Spleen (tissue), 11 donors: Measurements from ENCODE around the gene GPC3. TPM values are rescaled to one million over a fixed set of nuclear protein-coding genes. Genes with fewer than 3 reads are reported as not detected.

Source experiments
- DNase-seq: peaks from one replicate; pipeline ENCODE4 v3.0.0-alpha.2; 2020
- H3K27ac ChIP-seq, 8 donors: fragments of 200-600 bp; sonication (generic) in 7 of 8; 1 replicate in 4 of 8; 2 replicates in 4 of 8; pipeline versions ENCODE4 v1.5.0 to v1.8.0; 2016 to 2021; ENCODE audit warnings: inconsistent platforms in 4 of 8, mild to moderate bottlenecking in 4 of 8, moderate library complexity in 1 of 8
- H3K27me3 ChIP-seq, 7 donors: fragments of 200-600 bp; sonication (generic) in 6 of 7; replicated peaks in 1 of 7; 1 replicate in 4 of 7; 2 replicates in 3 of 7; pipeline versions ENCODE4 v1.5.0 to v1.8.0; 2016 to 2021; ENCODE audit warnings: inconsistent platforms in 3 of 7, mild to moderate bottlenecking in 1 of 7
- H3K36me3 ChIP-seq, 6 donors: fragments of 200-600 bp; sonication (generic) in 5 of 6; 1 replicate in 4 of 6; 2 replicates in 2 of 6; pipeline versions ENCODE4 v1.5.0 to v1.8.0; 2016 to 2021; ENCODE audit warnings: inconsistent platforms in 2 of 6
- H3K4me1 ChIP-seq, 6 donors: fragments of 200-600 bp; sonication (generic) in 5 of 6; 1 replicate in 3 of 6; 2 replicates in 3 of 6; pipeline versions ENCODE4 v1.5.0 to v1.8.0; 2016 to 2021; ENCODE audit warnings: inconsistent platforms in 3 of 6
- H3K4me3 ChIP-seq, 8 donors: fragments of 200-600 bp; sonication (generic) in 7 of 8; 1 replicate in 4 of 8; 2 replicates in 4 of 8; pipeline versions ENCODE4 v1.5.0 to v1.8.0; 2016 to 2021; ENCODE audit warnings: inconsistent platforms in 4 of 8, mild to moderate bottlenecking in 4 of 8, moderate library complexity in 2 of 8
- H3K9me3 ChIP-seq, 8 donors: fragments of 200-600 bp; sonication (generic) in 7 of 8; 1 replicate in 4 of 8; 2 replicates in 4 of 8; pipeline versions ENCODE4 v1.5.0 to v1.8.0; 2016 to 2021; ENCODE audit warnings: inconsistent platforms in 4 of 8
- CTCF ChIP-seq, 11 experiments: fragments of 200-600 bp in 7 of 11; fragments of 450-650 bp in 4 of 11; sonication (generic) in 4 of 11; IDR thresholded peaks in 8 of 11; conservative IDR thresholded peaks in 3 of 11; 1 replicate in 7 of 11; 2 replicates in 4 of 11; pipeline versions ENCODE4 v1.4.0 to v1.8.0; 2016 to 2021; ENCODE audit warnings: antibody characterized with exemption in 11 of 11, inconsistent platforms in 4 of 11, mild to moderate bottlenecking in 1 of 11
- POLR2A ChIP-seq, 3 donors: fragments of 450-650 bp; IDR thresholded peaks; one replicate each; pipeline ENCODE4 v1.5.1; 2017; ENCODE audit warnings: antibody characterized with exemption in 3 of 3, mild to moderate bottlenecking in 1 of 3
- POLR2AphosphoS5 ChIP-seq, 3 donors: sonication (generic); formaldehyde crosslinking; IDR thresholded peaks; one replicate each; pipeline ENCODE4 v1.5.1; 2017; ENCODE audit warnings: antibody characterized with exemption in 3 of 3
- WGBS, 5 donors: extraction: QIAGEN DNeasy Blood & Tissue Kit in 3 of 5; methylation state at CpG; one replicate each; pipeline versions ENCODE4 v1.1.5 to v1.1.7; 2013 to 2018; 5-methylcytosine and 5-hydroxymethylcytosine counted together
- intact Hi-C: fragments of 100-400 bp; cut with DNase I; formaldehyde crosslinking; loops from one replicate; pipeline ENCODE4 v1.15.0; 2023; ENCODE audit warnings: low total_unique reads
- polyA plus RNA-seq, 3 donors: library from polyadenylated mRNA; stranded (reverse); fragments of 200-250 nt; gene quantifications; one replicate each; pipeline ENCODE4 v1.2.1, GENCODE V29; 2013
- total RNA-seq, 7 donors: library from RNA; depleted of rRNA in 3 of 7; stranded (reverse); fragments of >200 nt in 3 of 7; fragmentation: NEBNext Ultra II Directional in 4 of 7; extraction: Animal tissue kit (Norgen Biotek cat#: 25700) in 4 of 7; gene quantifications; one replicate each; pipeline versions ENCODE4 v1.1.0 to v1.2.1, GENCODE V29; 2016 to 2021
- donor health status: healthy with polysubstance abuse.
- donor health status: DM: no; HTN: no; CAD: no; lungs with moderate emphysema.
- donor health status: DM: no; HTN: no; CAD: no.
- donor health status: Bipolar disorder and iron deficiency.
- donor health status: healthy.
- donor health status: DM: no; HTN: no; CAD: no.
- donor health status: DM: yes; HTN: yes; CAD: no.

Gene GPC3
- total and polyA plus RNA-seq, 10 donors = 0.41 to 3.3 (median 1.5) TPM

- Histone ChIP-seq H3K36me3 (no peaks in the 10 kb centered on the region), H3K27me3 (no peaks in the 10 kb centered on the region), H3K9me3 (no peaks in the 10 kb centered on the region), H3K4me3 (no peak overlapping the region), H3K27ac (no peak overlapping the region), H3K4me1 (no peaks in the 10 kb centered on the region)
- 53 to 83% (median 75%) methylated on average over 3 of the region's 3 CpGs for WGBS, 5 donors
- intact Hi-C loops = no loop called here
- no peak for DNase-seq
- TF ChIP-seq POLR2A (IDR thresholded peaks at IDR 0.05) (no peak), POLR2AphosphoS5 (IDR thresholded peaks at IDR 0.05) (no peak), CTCF (IDR thresholded peaks at IDR 0.05 in 8 of 11, conservative IDR thresholded peaks at IDR 0.05 in 3 of 11) (no peak)
Measured at GRCh38 chrX:133537142-133537541, 448.3 kb downstream of the GPC3 start.

- DNase-seq = no peak
- no peaks in the 10 kb centered on the region for H3K27me3 ChIP-seq
- H3K36me3 ChIP-seq = no peaks in the 10 kb centered on the region
- no peak overlapping the region for H3K27ac ChIP-seq
- WGBS, 5 donors = 64 to 93% (median 88%) methylated on average over 2 of the region's 2 CpGs
- H3K4me1 ChIP-seq = no peaks in the 10 kb centered on the region
- intact Hi-C loops = no loop called here
- no peak overlapping the region for H3K4me3 ChIP-seq
- TF ChIP-seq POLR2AphosphoS5 (IDR thresholded peaks at IDR 0.05) (no peak), CTCF (IDR thresholded peaks at IDR 0.05 in 8 of 11, conservative IDR thresholded peaks at IDR 0.05 in 3 of 11) (no peak), POLR2A (IDR thresholded peaks at IDR 0.05) (no peak)
- no peaks in the 10 kb centered on the region for H3K9me3 ChIP-seq
Measured at GRCh38 chrX:133535066-133535465, 450.3 kb downstream of the GPC3 start.

GRCh38 chrX:133534172-133534571, 451.2 kb downstream of the GPC3 start:
- H3K27me3 ChIP-seq = no peaks in the 10 kb centered on the region
- H3K9me3 ChIP-seq = no peaks in the 10 kb centered on the region
- no peaks in the 10 kb centered on the region for H3K4me1 ChIP-seq
- no peaks in the 10 kb centered on the region for H3K36me3 ChIP-seq
- 72 to 82% (median 74%) methylated on average over 4 of the region's 4 CpGs for WGBS, 5 donors
- H3K27ac ChIP-seq = no peak overlapping the region
- no peak overlapping the region for H3K4me3 ChIP-seq
- intact Hi-C loops = no loop called here
- TF ChIP-seq POLR2AphosphoS5 (IDR thresholded peaks at IDR 0.05) (no peak), POLR2A (IDR thresholded peaks at IDR 0.05) (no peak), CTCF (IDR thresholded peaks at IDR 0.05 in 8 of 11, conservative IDR thresholded peaks at IDR 0.05 in 3 of 11) (no peak)
- DNase-seq = no peak

- 67 to 100% (median 90%) methylated on average over 2 to 3 of the region's 3 CpGs for WGBS, 5 donors
- H3K4me3 ChIP-seq = no peak overlapping the region
Measured at GRCh38 chrX:133533249-133533648, 452.1 kb downstream of the GPC3 start.

More at GRCh38 chrX:133533249-133533648, 452.1 kb downstream of the GPC3 start:
- no peaks in the 10 kb centered on the region for H3K4me1 ChIP-seq
- H3K27ac ChIP-seq = no peak overlapping the region
- TF ChIP-seq POLR2A (IDR thresholded peaks at IDR 0.05) (no peak), CTCF (IDR thresholded peaks at IDR 0.05 in 8 of 11, conservative IDR thresholded peaks at IDR 0.05 in 3 of 11) (no peak), POLR2AphosphoS5 (IDR thresholded peaks at IDR 0.05) (no peak)
- intact Hi-C loops = no loop called here
- DNase-seq = no peak
- H3K9me3 ChIP-seq = no peaks in the 10 kb centered on the region
- H3K27me3 ChIP-seq = no peaks in the 10 kb centered on the region
- no peaks in the 10 kb centered on the region for H3K36me3 ChIP-seq
